SK-N-SH treated with all-trans-retinoic acid at 6 μM for 48 hours (cell line): Measurements from ENCODE around the gene PTTG1IP2.

Source experiments
- ARNTL ChIP-seq: fragments of 450-650 bp; formaldehyde crosslinking; IDR thresholded peaks from 2 replicates; pipeline ENCODE4 v1.5.0; 2020; ENCODE audit warnings: low read depth, mild to moderate bottlenecking, moderate library complexity, borderline replicate concordance
- CSDC2 ChIP-seq: fragments of 250-450 bp; sonication (Bioruptor Pico); IDR thresholded peaks from 2 replicates; pipeline ENCODE4 v1.5.0; 2020; ENCODE audit warnings: mild to moderate bottlenecking, moderate library complexity
- ESRRG ChIP-seq: fragments of 250-450 bp; sonication (Bioruptor Pico); IDR thresholded peaks from 2 replicates; pipeline ENCODE4 v1.6.1; 2021; ENCODE audit warnings: mild to moderate bottlenecking
- GLIS3 ChIP-seq: fragments of 250-450 bp; sonication (Bioruptor Pico); IDR thresholded peaks from 2 replicates; pipeline ENCODE4 v1.5.0; 2020; ENCODE audit warnings: mild to moderate bottlenecking, moderate library complexity
- ISL1 ChIP-seq: fragments of 250-450 bp; sonication (Bioruptor Pico); IDR thresholded peaks from 2 replicates; pipeline ENCODE4 v2.1.2; 2022; ENCODE audit warnings: mild to moderate bottlenecking, moderate library complexity
- PATZ1 ChIP-seq: fragments of 250-450 bp; sonication (Bioruptor Pico); IDR thresholded peaks from 2 replicates; pipeline ENCODE4 v1.8.0; 2020; ENCODE audit warnings: mild to moderate bottlenecking, moderate library complexity, borderline replicate concordance
- SNAI2 ChIP-seq: fragments of 250-450 bp; sonication (Bioruptor Pico); IDR thresholded peaks from 2 replicates; pipeline ENCODE4 v1.5.0; 2020; ENCODE audit warnings: mild to moderate bottlenecking, moderate library complexity
- TOX ChIP-seq: fragments of 250-450 bp; sonication (Bioruptor Pico); IDR thresholded peaks from 2 replicates; pipeline ENCODE4 v1.8.0; 2021; ENCODE audit warnings: mild to moderate bottlenecking, moderate library complexity, borderline replicate concordance
- ZFP3 ChIP-seq: fragments of 250-450 bp; sonication (Bioruptor Pico); IDR thresholded peaks from 2 replicates; pipeline ENCODE4 v1.5.0; 2020; ENCODE audit warnings: mild to moderate bottlenecking, moderate library complexity
- ZNF565 ChIP-seq: fragments of 450-650 bp; formaldehyde crosslinking; conservative IDR thresholded peaks from 2 replicates; pipeline ENCODE4 v1.5.0; 2020; ENCODE audit warnings: low read depth, mild to moderate bottlenecking, moderate library complexity
- ZNF8 ChIP-seq: fragments of 450-650 bp; formaldehyde crosslinking; IDR thresholded peaks from 2 replicates; pipeline ENCODE4 v1.5.0; 2020; ENCODE audit warnings: mild to moderate bottlenecking, moderate library complexity
- TF ChIP-seq, protein P1 (sequence below): fragments of 250-450 bp; sonication (Bioruptor Pico); IDR thresholded peaks from 2 replicates; pipeline ENCODE4 v1.5.1; 2020; ENCODE audit warnings: low read depth, mild to moderate bottlenecking, moderate library complexity

- TF ChIP-seq GLIS3 (no peak), TOX (CRISPR knock-in tag) (no peak), ARNTL (CRISPR knock-in tag) (no peak), ESRRG (CRISPR knock-in tag) (no peak), SNAI2 (no peak), PATZ1 (no peak), ZFP3 (CRISPR knock-in tag) (no peak), ZNF8 (CRISPR knock-in tag) (no peak), CSDC2 (CRISPR knock-in tag) (no peak), ISL1 (CRISPR knock-in tag) (no peak), ZNF565 (no peak)
- TF ChIP-seq, protein P1, sequence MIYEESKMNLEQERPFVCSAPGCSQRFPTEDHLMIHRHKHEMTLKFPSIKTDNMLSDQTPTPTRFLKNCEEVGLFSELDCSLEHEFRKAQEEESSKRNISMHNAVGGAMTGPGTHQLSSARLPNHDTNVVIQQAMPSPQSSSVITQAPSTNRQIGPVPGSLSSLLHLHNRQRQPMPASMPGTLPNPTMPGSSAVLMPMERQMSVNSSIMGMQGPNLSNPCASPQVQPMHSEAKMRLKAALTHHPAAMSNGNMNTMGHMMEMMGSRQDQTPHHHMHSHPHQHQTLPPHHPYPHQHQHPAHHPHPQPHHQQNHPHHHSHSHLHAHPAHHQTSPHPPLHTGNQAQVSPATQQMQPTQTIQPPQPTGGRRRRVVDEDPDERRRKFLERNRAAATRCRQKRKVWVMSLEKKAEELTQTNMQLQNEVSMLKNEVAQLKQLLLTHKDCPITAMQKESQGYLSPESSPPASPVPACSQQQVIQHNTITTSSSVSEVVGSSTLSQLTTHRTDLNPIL = no peak
Measured at GRCh38 chr7:90453931-90454330, 15.5 kb upstream of the PTTG1IP2 start.
